VCaP (cell line): ENCODE measurements around the gene CERKL.

ENCODE experiments used
- H3K27ac ChIP-seq: fragments of 450-650 bp; 2 replicates; pipeline ENCODE4 v1.5.1; 2017
- CTCF ChIP-seq: fragments of 450-650 bp; conservative IDR thresholded peaks from 2 replicates; pipeline ENCODE4 v1.5.1; 2017; ENCODE audit warnings: mild to moderate bottlenecking, moderate library complexity

Gene CERKL

GRCh38 chr2:181672255-181673008 is 15.5 kb upstream of the CERKL start:
- no peak overlapping the region for H3K27ac ChIP-seq
- TF ChIP-seq CTCF, result no peak

GRCh38 chr2:181670632-181671031 is 13.7 kb upstream of the CERKL start:
- TF ChIP-seq CTCF, result no peak
- H3K27ac ChIP-seq, result no peak overlapping the region

- no peak overlapping the region for H3K27ac ChIP-seq
- TF ChIP-seq CTCF, result no peak
Measured at GRCh38 chr2:181667234-181667633, 10.3 kb upstream of the CERKL start.

- no peak overlapping the region for H3K27ac ChIP-seq
- no peak for TF ChIP-seq CTCF
Measured at GRCh38 chr2:181662287-181662686, 5.4 kb upstream of the CERKL start.

GRCh38 chr2:181660181-181660580 is 3.3 kb upstream of the CERKL start:
- peak; percentile 22; the same call in 1 of the 2 replicates for TF ChIP-seq CTCF
- peak overlapping the region; percentile 65 for H3K27ac ChIP-seq

- peak overlapping the region; percentile 65; the same call in 1 of the 2 replicates for H3K27ac ChIP-seq
- TF ChIP-seq CTCF, result no peak
Measured at GRCh38 chr2:181658444-181658843, 1.5 kb upstream of the CERKL start.

GRCh38 chr2:181657379-181657778 is 474 bp upstream of the CERKL start:
- no peak for TF ChIP-seq CTCF
- peak overlapping the region; percentile 29; the same call in 1 of the 2 replicates for H3K27ac ChIP-seq
